ENCODE results near the gene JAK3. TPM values are rescaled to one million over a fixed set of nuclear protein-coding genes. Genes with fewer than 3 reads are reported as not detected.

The JAK3 gene
- total and polyA plus RNA-seq, 8 donors: 0.89 to 50.2 (median 2.9) TPM

GRCh38 chr19:17886515-17886914, 38.7 kb upstream of the JAK3 start:
- 66 to 78% (median 71%) methylated on average over 7 of the region's 7 CpGs for WGBS, 5 donors
- DNase-seq: no peak
- no peak overlapping the region for H3K27ac ChIP-seq
- H3K4me3 ChIP-seq: no peak overlapping the region
- intact Hi-C loops (cut with DNase I; ENCODE audit: low total_unique reads): no loop called here
- TF ChIP-seq EP300 (IDR thresholded peaks at IDR 0.05) (no peak), POLR2AphosphoS5 (IDR thresholded peaks at IDR 0.05) (no peak), CTCF (IDR thresholded peaks at IDR 0.05) (no peak), POLR2A (IDR thresholded peaks at IDR 0.05) (no peak)
- H3K36me3 ChIP-seq: no peaks in the 10 kb centered on the region
- no peaks in the 10 kb centered on the region for H3K4me1 ChIP-seq
- peaks cover 0 to 53% (median 4%) of the 10 kb centered on the region in 3 donors for H3K27me3 ChIP-seq
- no peaks in the 10 kb centered on the region for H3K9me3 ChIP-seq

- Histone ChIP-seq H3K4me1 (no peaks in the 10 kb centered on the region), H3K36me3 (no peaks in the 10 kb centered on the region), H3K27ac (no peak overlapping the region), H3K9me3 (no peaks in the 10 kb centered on the region), H3K27me3 (peaks cover 0 to 38% (median 3%) of the 10 kb centered on the region in 3 donors), H3K4me3 (no peak overlapping the region)
- intact Hi-C loops (cut with DNase I; ENCODE audit: low total_unique reads): no loop called here
- DNase-seq: no peak
- WGBS, 5 donors: 70 to 77% (median 74%) methylated on average over 12 to 33 of the region's 33 CpGs
- no peak for TF ChIP-seq POLR2AphosphoS5 (IDR thresholded peaks at IDR 0.05)
- TF ChIP-seq CTCF (IDR thresholded peaks at IDR 0.05): no peak
- TF ChIP-seq POLR2A (IDR thresholded peaks at IDR 0.05): no peak
- TF ChIP-seq EP300 (IDR thresholded peaks at IDR 0.05): no peak
Measured at GRCh38 chr19:17883627-17884410, 36.0 kb upstream of the JAK3 start.

DNA sequence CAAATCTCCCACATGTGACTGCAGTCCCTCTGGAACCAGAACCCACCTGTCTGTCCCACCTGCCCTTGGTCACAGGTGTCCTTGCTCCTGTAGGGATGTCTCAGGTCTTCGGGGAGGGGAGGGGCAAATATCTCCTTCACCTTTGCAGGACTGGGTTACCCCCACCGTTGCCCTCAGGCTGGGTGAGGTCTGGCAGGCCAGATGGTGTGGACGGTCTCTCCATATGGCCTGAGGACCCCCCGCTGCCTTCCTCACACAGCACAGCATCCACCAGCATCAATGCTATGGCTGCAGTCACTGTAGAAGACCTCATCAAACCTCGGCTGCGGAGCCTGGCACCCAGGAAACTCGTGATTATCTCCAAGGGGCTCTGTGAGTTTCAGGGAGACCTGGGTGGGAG, 33.9 kb upstream of the JAK3 start:
- H3K36me3 ChIP-seq: no peaks in the 10 kb centered on the region
- H3K4me1 ChIP-seq: no peaks in the 10 kb centered on the region
- H3K27me3 ChIP-seq: peaks cover 0 to 42% (median 3%) of the 10 kb centered on the region in 3 donors
- no peak for TF ChIP-seq CTCF (IDR thresholded peaks at IDR 0.05)
- TF ChIP-seq POLR2AphosphoS5 (IDR thresholded peaks at IDR 0.05): no peak
- no peak for TF ChIP-seq POLR2A (IDR thresholded peaks at IDR 0.05)
- no peak for TF ChIP-seq EP300 (IDR thresholded peaks at IDR 0.05)
- H3K4me3 ChIP-seq: no peak overlapping the region
- no peaks in the 10 kb centered on the region for H3K9me3 ChIP-seq
- no peak for DNase-seq
- no peak overlapping the region for H3K27ac ChIP-seq
- intact Hi-C loops (cut with DNase I; ENCODE audit: low total_unique reads): no loop called here
- WGBS, 5 donors: 67 to 74% (median 71%) methylated on average over 4 to 7 of the region's 7 CpGs

- Histone ChIP-seq H3K4me1 (peaks cover 0 to 4% (median 0%) of the 10 kb centered on the region in 4 donors), H3K9me3 (no peaks in the 10 kb centered on the region), H3K36me3 (no peaks in the 10 kb centered on the region), H3K27ac (no peak overlapping the region), H3K27me3 (peaks cover 0 to 62% (median 10%) of the 10 kb centered on the region in 3 donors), H3K4me3 (no peak overlapping the region)
- intact Hi-C loops (cut with DNase I; ENCODE audit: low total_unique reads): no loop called here
- WGBS, 5 donors: 63 to 84% (median 75%) methylated on average over 5 to 7 of the region's 7 CpGs
- no peak for DNase-seq
- no peak for TF ChIP-seq EP300 (IDR thresholded peaks at IDR 0.05)
- TF ChIP-seq POLR2AphosphoS5 (IDR thresholded peaks at IDR 0.05): no peak
- no peak for TF ChIP-seq POLR2A (IDR thresholded peaks at IDR 0.05)
Measured at GRCh38 chr19:17879466-17879865, 31.7 kb upstream of the JAK3 start.

DNA sequence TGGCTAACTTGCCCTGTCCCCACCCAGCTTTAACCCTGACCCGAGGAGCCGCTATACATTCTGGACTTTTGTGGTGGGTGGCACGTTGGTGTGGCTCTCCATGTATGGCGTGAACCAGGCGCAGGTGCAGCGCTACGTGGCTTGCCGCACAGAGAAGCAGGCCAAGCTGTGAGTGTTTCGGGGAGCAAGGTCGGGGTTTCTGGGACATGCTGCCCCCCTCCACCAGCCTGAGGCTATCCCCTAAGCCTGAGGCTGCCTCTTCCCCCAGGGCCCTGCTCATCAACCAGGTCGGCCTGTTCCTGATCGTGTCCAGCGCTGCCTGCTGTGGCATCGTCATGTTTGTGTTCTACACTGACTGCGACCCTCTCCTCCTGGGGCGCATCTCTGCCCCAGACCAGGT, 29.9 kb upstream of the JAK3 start:
- 87 to 90% (median 89%) methylated on average over 16 of the region's 16 CpGs for WGBS, 5 donors
- no peak overlapping the region for H3K27ac ChIP-seq

More for the DNA sequence above, 29.9 kb upstream of the JAK3 start:
- H3K4me3 ChIP-seq: no peak overlapping the region
- TF ChIP-seq POLR2AphosphoS5 (IDR thresholded peaks at IDR 0.05): no peak
- TF ChIP-seq POLR2A (IDR thresholded peaks at IDR 0.05): no peak
- TF ChIP-seq EP300 (IDR thresholded peaks at IDR 0.05): no peak
- no peak for TF ChIP-seq CTCF (IDR thresholded peaks at IDR 0.05)
- peaks cover 8 to 22% (median 14%) of the 10 kb centered on the region in 4 donors for H3K4me1 ChIP-seq
- H3K36me3 ChIP-seq: no peaks in the 10 kb centered on the region
- DNase-seq: no peak
- intact Hi-C loops (cut with DNase I; ENCODE audit: low total_unique reads): no loop called here
- peaks cover 5 to 66% (median 24%) of the 10 kb centered on the region in 3 donors for H3K27me3 ChIP-seq
- H3K9me3 ChIP-seq: no peaks in the 10 kb centered on the region
